HG02870 (cell line): ENCODE results near the gene HSPB6.
"Not testable (repeated sequence)": the region's sequence is repeated elsewhere in the genome, so short reads cannot be mapped to it uniquely, and the experiment has no call there.

Experiments used
- ATAC-seq: cut with Tn5 transposase; IDR thresholded peaks from one replicate; pipeline ENCODE4 v1.9.1; 2021; ENCODE audit warnings: mild to moderate bottlenecking, moderate library complexity; ENCODE audit not compliant: unreplicated experiment

Gene HSPB6

GRCh38 chr19:35786299-35787160, 29.7 kb upstream of the HSPB6 start:
- ATAC-seq, result no peak

DNA sequence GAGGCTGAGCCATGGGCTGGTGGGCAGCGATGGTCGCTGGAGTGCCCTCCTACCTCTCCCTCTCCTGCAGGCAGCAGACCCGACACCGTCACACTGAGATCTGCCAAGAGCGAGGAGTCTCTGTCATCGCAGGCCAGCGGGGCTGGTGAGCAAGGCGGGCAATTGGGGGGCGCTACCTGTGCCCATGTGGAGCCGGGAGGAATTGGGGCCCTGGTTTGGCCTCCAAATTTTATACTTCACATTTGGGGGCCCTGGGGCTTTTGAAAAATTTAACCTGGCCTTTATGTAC, 28.5 kb upstream of the HSPB6 start:
- no peak for ATAC-seq

GRCh38 chr19:35784503-35785338, 27.9 kb upstream of the HSPB6 start:
- ATAC-seq, result no peak

DNA sequence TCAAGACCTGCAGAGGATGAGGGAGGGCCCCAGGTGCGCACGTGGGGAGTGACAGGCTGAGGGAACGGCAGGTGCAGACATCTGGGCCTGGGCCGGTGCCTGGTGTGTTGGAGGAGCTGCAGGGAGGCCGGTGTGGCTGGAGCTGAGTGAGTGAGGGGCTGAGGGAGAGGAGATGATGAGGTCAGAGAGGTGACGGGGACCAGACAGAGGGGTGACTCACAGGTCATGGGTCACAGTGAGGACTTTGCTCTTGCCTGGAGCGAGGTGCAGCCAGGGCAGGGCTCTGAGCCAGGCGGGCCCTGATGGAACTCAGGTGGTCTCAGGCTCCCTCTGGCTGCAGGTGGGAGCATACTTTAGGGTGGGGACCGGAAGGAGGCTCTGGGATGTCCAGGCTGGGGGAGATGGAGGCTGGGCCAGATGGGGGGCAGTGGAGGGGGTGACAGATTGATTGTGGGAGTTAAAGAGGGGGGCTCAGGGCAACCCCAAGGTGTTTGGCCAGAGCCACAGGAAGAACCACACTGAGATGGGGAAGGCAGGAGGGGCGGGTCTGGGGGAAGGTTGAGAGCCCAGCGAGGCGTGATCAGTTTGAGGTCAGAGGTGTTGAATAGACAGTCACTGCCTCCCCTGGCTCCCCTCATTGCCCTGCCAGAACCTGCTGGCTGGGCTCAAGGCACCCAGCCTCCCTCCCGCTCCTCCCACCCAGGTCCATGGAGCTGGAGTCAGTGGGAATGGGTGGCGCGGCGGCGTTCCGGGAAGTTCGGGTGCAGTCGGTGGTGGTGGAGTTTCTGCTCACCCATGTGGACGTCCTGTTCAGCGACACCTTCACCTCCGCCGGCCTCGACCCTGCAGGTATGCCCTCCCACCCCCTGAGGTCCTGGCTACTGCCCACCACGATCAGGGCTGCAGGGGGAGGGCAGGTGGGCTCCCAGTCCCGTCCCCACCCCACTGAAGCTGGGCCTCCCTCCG, 26.9 kb upstream of the HSPB6 start:
- no peak for ATAC-seq

DNA sequence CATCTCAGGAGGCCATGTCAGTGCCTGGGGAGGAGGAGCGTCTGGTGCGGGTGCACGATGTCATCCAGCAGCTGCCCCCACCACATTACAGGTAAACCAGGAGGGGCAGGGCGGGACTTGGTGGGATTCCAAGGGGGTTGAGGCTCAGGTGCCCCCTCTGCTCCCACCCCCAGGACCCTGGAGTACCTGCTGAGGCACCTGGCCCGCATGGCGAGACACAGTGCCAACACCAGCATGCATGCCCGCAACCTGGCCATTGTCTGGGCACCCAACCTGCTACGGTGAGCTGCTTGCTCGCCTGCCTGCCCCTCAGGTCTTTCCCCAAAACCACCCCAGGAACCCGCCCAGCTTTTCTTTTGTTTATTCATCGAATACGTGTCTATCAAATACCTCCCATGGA, 25.8 kb upstream of the HSPB6 start:
- no peak for ATAC-seq

- ATAC-seq, result no peak
Observed at GRCh38 chr19:35781650-35782049, 24.8 kb upstream of the HSPB6 start.

DNA sequence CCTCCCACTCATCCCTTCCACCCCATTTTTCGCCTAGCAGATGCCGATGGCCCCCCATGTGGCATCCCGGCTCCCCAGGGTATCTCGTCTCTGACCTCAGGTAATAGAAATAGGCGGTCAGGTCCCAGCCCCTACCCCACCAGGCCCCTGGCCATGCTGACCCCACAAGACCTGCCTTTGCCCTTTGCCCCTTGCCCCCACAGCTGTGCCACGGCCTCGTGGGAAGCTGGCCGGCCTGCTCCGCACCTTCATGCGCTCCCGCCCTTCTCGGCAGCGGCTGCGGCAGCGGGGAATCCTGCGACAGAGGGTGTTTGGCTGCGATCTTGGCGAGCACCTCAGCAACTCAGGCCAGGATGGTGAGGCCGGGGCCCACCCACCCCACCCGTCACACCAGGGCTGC, 23.9 kb upstream of the HSPB6 start:
- no peak for ATAC-seq

GRCh38 chr19:35780058-35780457, 23.2 kb upstream of the HSPB6 start:
- ATAC-seq, result no peak

GRCh38 chr19:35779033-35779432, 22.2 kb upstream of the HSPB6 start:
- ATAC-seq, result no peak

DNA sequence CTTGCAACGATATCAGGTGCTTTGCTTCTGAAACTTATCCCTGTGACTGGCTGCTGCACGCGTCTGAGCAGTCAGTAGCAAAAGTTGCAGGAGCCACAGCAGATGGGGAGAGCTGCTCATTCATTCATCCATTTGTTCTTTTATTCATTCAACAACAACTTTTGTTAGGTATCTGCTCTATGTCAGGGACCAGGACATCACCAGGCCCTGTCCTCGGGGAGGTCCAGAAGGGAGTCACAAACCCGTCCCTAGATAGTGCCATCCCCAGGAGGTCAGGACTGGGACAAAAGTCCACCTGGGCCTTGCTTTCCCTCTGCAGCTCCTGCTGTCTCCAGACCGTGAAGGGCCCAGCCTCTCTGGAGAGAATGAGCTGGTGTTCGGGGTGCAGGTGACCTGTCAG, 21.1 kb upstream of the HSPB6 start:
- no peak for ATAC-seq

- no peak for ATAC-seq
Observed at GRCh38 chr19:35777086-35777841, 20.4 kb upstream of the HSPB6 start.

DNA sequence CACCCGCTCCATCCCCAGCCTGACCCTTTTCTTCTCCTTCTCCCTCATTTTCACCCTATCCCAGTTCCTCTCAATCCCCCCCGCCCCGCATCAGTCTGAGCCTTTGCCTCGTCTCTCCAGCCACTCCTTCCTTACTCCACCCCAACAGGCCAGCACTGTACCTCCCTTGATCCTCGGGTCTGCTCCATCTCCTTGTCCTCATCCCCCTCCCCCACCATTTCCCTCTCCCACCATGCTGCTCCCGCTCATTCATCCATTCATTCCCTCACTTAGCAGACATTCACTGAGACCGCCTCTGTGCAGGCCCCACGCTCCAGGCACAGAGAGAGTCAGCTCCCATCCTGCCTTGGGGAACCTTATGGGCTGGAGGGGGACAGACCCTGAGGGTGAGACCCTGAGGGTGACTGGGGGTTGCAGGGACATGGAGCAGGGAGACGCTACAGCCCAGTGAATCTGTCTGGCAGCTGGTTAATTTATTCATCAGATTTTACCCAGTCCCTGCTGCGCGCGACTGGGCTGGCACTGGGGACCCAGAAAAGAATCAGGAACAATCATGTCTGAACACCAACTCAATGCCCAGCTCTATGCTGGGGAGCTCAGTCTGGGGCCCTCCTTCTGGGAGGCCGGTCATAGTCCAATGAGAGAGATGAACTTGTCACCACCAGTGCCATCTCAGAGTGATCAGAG, 19.4 kb upstream of the HSPB6 start:
- no peak for ATAC-seq

DNA sequence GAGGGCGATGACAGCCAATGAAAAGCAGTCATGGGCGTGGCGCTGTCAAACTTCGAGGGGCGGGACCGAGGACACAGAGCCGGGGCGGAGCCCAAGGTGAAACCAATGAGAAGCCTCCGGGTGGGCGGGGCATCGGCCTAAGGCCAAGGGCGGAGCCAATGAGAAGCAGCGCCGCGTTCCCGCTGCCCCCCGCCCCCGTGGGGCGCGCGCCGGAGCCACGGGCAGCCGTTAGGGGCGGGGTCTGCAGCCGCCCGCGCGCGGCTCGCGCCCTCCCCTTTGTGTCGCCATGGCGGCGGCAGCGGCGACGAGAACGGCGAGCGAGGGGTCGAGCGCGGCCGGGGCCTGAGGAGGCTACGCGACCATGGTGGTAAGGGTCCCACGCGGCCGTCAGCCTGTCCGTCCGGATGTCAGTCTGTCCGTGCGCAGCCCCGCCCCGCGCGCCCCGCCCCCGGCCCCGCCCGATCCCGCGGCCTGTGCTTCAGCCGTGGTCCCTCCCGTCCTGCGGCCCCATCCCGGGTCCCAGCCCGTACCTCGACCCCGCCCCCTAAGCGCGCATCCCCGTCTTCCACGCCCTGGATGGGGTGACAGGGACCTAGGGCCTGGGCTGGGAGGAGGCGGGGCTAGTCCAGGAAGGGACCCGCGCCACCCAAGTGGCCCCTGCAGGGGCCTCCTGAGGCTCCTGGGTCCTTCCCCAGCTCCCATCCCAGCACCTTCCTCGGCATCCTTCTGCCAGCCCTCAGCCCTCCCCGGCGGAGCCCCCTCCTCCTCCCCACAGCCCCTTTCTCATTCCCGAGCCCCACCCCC, 18.7 kb upstream of the HSPB6 start, which contains the start of gene ARHGAP33:
ARHGAP33 (plus strand) TSS at position 267 of the 804 bp plus-strand sequence; CDS start at position 362, 95 bp downstream.
- peak; percentile 93 for ATAC-seq

GRCh38 chr19:35775046-35775297, 18.1 kb upstream of the HSPB6 start:
- ATAC-seq, result no peak

GRCh38 chr19:35774274-35775045, 17.6 kb upstream of the HSPB6 start:
- no peak for ATAC-seq

GRCh38 chr19:35773020-35773806, 16.4 kb upstream of the HSPB6 start:
- ATAC-seq, result no peak

GRCh38 chr19:35772362-35772761, 15.5 kb upstream of the HSPB6 start:
- ATAC-seq, result not testable (repeated sequence)

GRCh38 chr19:35768082-35768421, 11.2 kb upstream of the HSPB6 start:
- no peak for ATAC-seq
